Activated naive CD8-positive, alpha-beta T cell treated with anti-CD3 and anti-CD28 coated beads, Interleukin-2, amount 50 U/mL, for 24 hours (primary cell): ENCODE measurements around the gene TMCO4.

Experiments
- ATAC-seq: fragments of 150-1000 bp; cut with Tn5 transposase; one replicate; pipeline ENCODE4 v1.10.0; 2021
- DNase-seq: peaks from one replicate; pipeline ENCODE4 v3.0.0; 2021
- H3K27ac Mint-ChIP-seq: one replicate; pipeline ENCODE4 v1.8.0; 2021; ENCODE audit warnings: mild to moderate bottlenecking, mixed read lengths
- H3K27me3 Mint-ChIP-seq: one replicate; pipeline ENCODE4 v1.8.0; 2021; ENCODE audit warnings: mixed read lengths
- H3K36me3 Mint-ChIP-seq: one replicate; pipeline ENCODE4 v1.8.0; 2021; ENCODE audit warnings: low read depth, mixed read lengths
- H3K4me1 Mint-ChIP-seq: one replicate; pipeline ENCODE4 v1.8.0; 2021; ENCODE audit warnings: mixed read lengths
- H3K4me3 Mint-ChIP-seq: one replicate; pipeline ENCODE4 v1.8.0; 2021; ENCODE audit warnings: mild to moderate bottlenecking, moderate library complexity, mixed read lengths
- H3K9me3 Mint-ChIP-seq: one replicate; pipeline ENCODE4 v1.8.0; 2021; ENCODE audit warnings: mixed read lengths

Gene TMCO4

GRCh38 chr1:19672237-19672636 is 127.5 kb downstream of the TMCO4 start:
- DNase-seq, result no peak
- no peak overlapping the region for H3K27ac Mint-ChIP-seq
- no peaks in the 10 kb centered on the region for H3K4me1 Mint-ChIP-seq
- peaks cover 11% of the 10 kb centered on the region for H3K27me3 Mint-ChIP-seq
- ATAC-seq, result no peak
- no peaks in the 10 kb centered on the region for H3K36me3 Mint-ChIP-seq
- no peak overlapping the region for H3K4me3 Mint-ChIP-seq
- H3K9me3 Mint-ChIP-seq, result no peaks in the 10 kb centered on the region

- ATAC-seq (no peak), DNase-seq (no peak)
- H3K4me1 Mint-ChIP-seq, result peaks cover 4% of the 10 kb centered on the region
- H3K27me3 Mint-ChIP-seq, result peaks cover 24% of the 10 kb centered on the region
- H3K27ac Mint-ChIP-seq, result no peak overlapping the region
- no peak overlapping the region for H3K4me3 Mint-ChIP-seq
- H3K9me3 Mint-ChIP-seq, result no peaks in the 10 kb centered on the region
- H3K36me3 Mint-ChIP-seq, result no peaks in the 10 kb centered on the region
Observed at GRCh38 chr1:19670787-19671186, 128.9 kb downstream of the TMCO4 start.

GRCh38 chr1:19668888-19669287 is 130.8 kb downstream of the TMCO4 start:
- ATAC-seq, result no peak
- Mint-ChIP-seq H3K9me3 (no peaks in the 10 kb centered on the region), H3K4me3 (no peak overlapping the region), H3K27me3 (peaks cover 30% of the 10 kb centered on the region), H3K36me3 (no peaks in the 10 kb centered on the region), H3K4me1 (peaks cover 7% of the 10 kb centered on the region), H3K27ac (no peak overlapping the region)
- DNase-seq, result no peak

GRCh38 chr1:19665496-19666465 is 133.9 kb downstream of the TMCO4 start:
- peaks cover 42% of the 10 kb centered on the region for H3K27me3 Mint-ChIP-seq
- H3K27ac Mint-ChIP-seq, result peak overlapping the region; percentile 26
- no peak for ATAC-seq
- peak overlapping the region; percentile 47 for H3K4me3 Mint-ChIP-seq
- no peak for DNase-seq
- H3K4me1 Mint-ChIP-seq, result peaks cover 9% of the 10 kb centered on the region
- no peaks in the 10 kb centered on the region for H3K36me3 Mint-ChIP-seq
- H3K9me3 Mint-ChIP-seq, result no peaks in the 10 kb centered on the region

GRCh38 chr1:19665186-19665495 is 134.6 kb downstream of the TMCO4 start:
- Mint-ChIP-seq H3K27me3 (peaks cover 42% of the 10 kb centered on the region), H3K27ac (no peak overlapping the region), H3K9me3 (no peaks in the 10 kb centered on the region), H3K4me1 (peaks cover 9% of the 10 kb centered on the region), H3K36me3 (no peaks in the 10 kb centered on the region), H3K4me3 (no peak overlapping the region)
- no peak for DNase-seq
- ATAC-seq, result no peak

GRCh38 chr1:19664453-19665185 is 135.1 kb downstream of the TMCO4 start, which contains the start of gene HTR6:
Gene HTR6, plus strand, starts transcription at chr1:19664875. Its CDS starts 879 bp downstream, at chr1:19665754.
- H3K27ac Mint-ChIP-seq, result no peak within 1 kb of the TSS
- ATAC-seq, result peak; percentile 30
- H3K36me3 Mint-ChIP-seq, result no peaks in the 10 kb centered on the region
- no peaks in the 10 kb centered on the region for H3K9me3 Mint-ChIP-seq
- peaks cover 41% of the 10 kb centered on the region for H3K27me3 Mint-ChIP-seq
- peaks cover 12% of the 10 kb centered on the region for H3K4me1 Mint-ChIP-seq
- H3K4me3 Mint-ChIP-seq, result peak within 1 kb of the TSS; percentile 51
- DNase-seq, result no peak

GRCh38 chr1:19662313-19662712 is 137.4 kb downstream of the TMCO4 start:
- H3K27me3 Mint-ChIP-seq, result peaks cover 39% of the 10 kb centered on the region
- ATAC-seq, result no peak
- H3K36me3 Mint-ChIP-seq, result no peaks in the 10 kb centered on the region
- H3K27ac Mint-ChIP-seq, result no peak overlapping the region
- no peaks in the 10 kb centered on the region for H3K9me3 Mint-ChIP-seq
- no peak for DNase-seq
- no peak overlapping the region for H3K4me3 Mint-ChIP-seq
- H3K4me1 Mint-ChIP-seq, result peaks cover 20% of the 10 kb centered on the region

GRCh38 chr1:19661721-19662228 is 137.9 kb downstream of the TMCO4 start:
- no peak overlapping the region for H3K27ac Mint-ChIP-seq
- peaks cover 35% of the 10 kb centered on the region for H3K27me3 Mint-ChIP-seq
- peaks cover 20% of the 10 kb centered on the region for H3K4me1 Mint-ChIP-seq
- no peak overlapping the region for H3K4me3 Mint-ChIP-seq
- no peaks in the 10 kb centered on the region for H3K9me3 Mint-ChIP-seq
- ATAC-seq (no peak), DNase-seq (no peak)
- no peaks in the 10 kb centered on the region for H3K36me3 Mint-ChIP-seq

GRCh38 chr1:19658186-19658585 is 141.5 kb downstream of the TMCO4 start:
- Mint-ChIP-seq H3K9me3 (no peaks in the 10 kb centered on the region), H3K4me3 (no peak overlapping the region), H3K27me3 (peaks cover 15% of the 10 kb centered on the region), H3K27ac (no peak overlapping the region), H3K36me3 (no peaks in the 10 kb centered on the region), H3K4me1 (peaks cover 17% of the 10 kb centered on the region)
- ATAC-seq (no peak), DNase-seq (no peak)

- ATAC-seq (no peak), DNase-seq (no peak)
- H3K27ac Mint-ChIP-seq, result no peak overlapping the region
- H3K36me3 Mint-ChIP-seq, result no peaks in the 10 kb centered on the region
- no peak overlapping the region for H3K4me3 Mint-ChIP-seq
- peaks cover 17% of the 10 kb centered on the region for H3K4me1 Mint-ChIP-seq
- no peaks in the 10 kb centered on the region for H3K9me3 Mint-ChIP-seq
- H3K27me3 Mint-ChIP-seq, result peaks cover 10% of the 10 kb centered on the region
Observed at GRCh38 chr1:19657511-19657910, 142.2 kb downstream of the TMCO4 start.

GRCh38 chr1:19656780-19657466 is 142.8 kb downstream of the TMCO4 start:
- H3K36me3 Mint-ChIP-seq, result no peaks in the 10 kb centered on the region
- no peaks in the 10 kb centered on the region for H3K9me3 Mint-ChIP-seq
- H3K27me3 Mint-ChIP-seq, result peaks cover 7% of the 10 kb centered on the region
- H3K4me1 Mint-ChIP-seq, result peaks cover 17% of the 10 kb centered on the region
- no peak overlapping the region for H3K27ac Mint-ChIP-seq
- H3K4me3 Mint-ChIP-seq, result no peak overlapping the region
- ATAC-seq (no peak), DNase-seq (no peak)

- ATAC-seq, result no peak
- no peak overlapping the region for H3K27ac Mint-ChIP-seq
- no peak for DNase-seq
- no peaks in the 10 kb centered on the region for H3K36me3 Mint-ChIP-seq
- H3K27me3 Mint-ChIP-seq, result peaks cover 5% of the 10 kb centered on the region
- H3K4me3 Mint-ChIP-seq, result no peak overlapping the region
- no peaks in the 10 kb centered on the region for H3K9me3 Mint-ChIP-seq
- H3K4me1 Mint-ChIP-seq, result peaks cover 16% of the 10 kb centered on the region
Observed at GRCh38 chr1:19656134-19656779, 143.5 kb downstream of the TMCO4 start.

GRCh38 chr1:19655718-19656080 is 144.0 kb downstream of the TMCO4 start:
- Mint-ChIP-seq H3K36me3 (no peaks in the 10 kb centered on the region), H3K4me3 (no peak overlapping the region), H3K27ac (no peak overlapping the region), H3K9me3 (no peaks in the 10 kb centered on the region), H3K4me1 (peaks cover 19% of the 10 kb centered on the region), H3K27me3 (peaks cover 3% of the 10 kb centered on the region)
- DNase-seq (no peak), ATAC-seq (no peak)
